Ovary (tissue), 9 donors: ENCODE measurements around the gene PTPRJ. TPM values are rescaled to one million over a fixed set of nuclear protein-coding genes. Genes with fewer than 3 reads are reported as not detected.

ENCODE experiments used
- DNase-seq, 5 donors: peaks; one replicate each; pipeline ENCODE4 v3.0.0-alpha.2; 2019 to 2020
- H3K27ac ChIP-seq, 2 donors: fragments of 200-600 bp; one replicate each; pipeline versions ENCODE4 v1.5.1 to v1.8.0; 2019 to 2022
- H3K27me3 ChIP-seq: fragments of 200-600 bp; one replicate; pipeline ENCODE4 v1.8.0; 2022
- H3K36me3 ChIP-seq: fragments of 200-600 bp; sonication (generic); one replicate; pipeline ENCODE4 v1.5.1; 2019
- H3K4me1 ChIP-seq: one replicate; pipeline ENCODE4 v1.8.1; 2013; ENCODE audit warnings: mild to moderate bottlenecking, moderate library complexity; ENCODE audit not compliant: insufficient read depth
- H3K4me3 ChIP-seq: fragments of 200-600 bp; sonication (generic); one replicate; pipeline ENCODE4 v1.5.1; 2017
- H3K9me3 ChIP-seq, 2 donors: fragments of 200-600 bp in 1 of 2; sonication (generic) in 1 of 2; one replicate each; pipeline versions ENCODE4 v1.5.1 to v1.8.1; 2013 to 2019; ENCODE audit warnings: mild to moderate bottlenecking in 1 of 2, moderate library complexity in 1 of 2
- CTCF ChIP-seq, 3 donors: fragments of 450-650 bp in 2 of 3; fragments of 200-600 bp in 1 of 3; IDR thresholded peaks; one replicate each; pipeline versions ENCODE4 v1.5.1 to v1.8.0; 2016 to 2022; ENCODE audit warnings: antibody characterized with exemption in 3 of 3, mild to moderate bottlenecking in 1 of 3
- EP300 ChIP-seq: sonication (generic); formaldehyde crosslinking; IDR thresholded peaks from one replicate; pipeline ENCODE4 v1.6.1; 2017; ENCODE audit warnings: antibody characterized with exemption
- POLR2A ChIP-seq: fragments of 450-650 bp; IDR thresholded peaks from one replicate; pipeline ENCODE4 v1.6.1; 2017; ENCODE audit warnings: antibody characterized with exemption, mild to moderate bottlenecking, moderate library complexity
- WGBS, 3 donors: extraction: QIAGEN DNeasy Blood & Tissue Kit in 1 of 3; methylation state at CpG; one replicate each; pipeline versions ENCODE4 v1.1.5 to v1.1.7; 2013 to 2017; 5-methylcytosine and 5-hydroxymethylcytosine counted together
- intact Hi-C, 4 donors: fragments of 100-400 bp; cut with DNase I; formaldehyde crosslinking; loops; one replicate each; pipeline versions ENCODE4 v1.11.0 to v1.15.1; 2022 to 2023
- polyA plus RNA-seq, 2 donors: library from polyadenylated mRNA; stranded (reverse); fragments of 200-250 nt in 1 of 2; fragments of 350-450 nt in 1 of 2; fragmentation: Illumina TruSeq in 1 of 2; extraction: RNeasy Lipid Tissue Mini Kit (QIAGEN cat#74804) in 1 of 2; gene quantifications; one replicate each; pipeline ENCODE4 v1.2.3, GENCODE V29; 2013 to 2014
- total RNA-seq, 7 donors: library from RNA; depleted of rRNA in 2 of 7; stranded (reverse); fragments of >200 nt in 2 of 7; fragmentation: NEBNext Ultra II Directional in 3 of 7; extraction: Animal tissue kit (Norgen Biotek cat#: 25700) in 3 of 7; gene quantifications; one replicate each; pipeline versions ENCODE4 v1.1.0 to v1.2.4, GENCODE V29; 2016 to 2023
- donor health status: DM: no; HTN: no; CAD: no; lungs with moderate emphysema.
- donor health status: DM: no; HTN: no; CAD: no.
- donor health status: Bipolar disorder and iron deficiency.
- donor health status: DM: yes; HTN: yes; CAD: no.
- donor health status: DM: no; HTN: no; CAD: no.
- donor health status: DM: yes; HTN: yes; CAD: no.

PTPRJ gene
- total and polyA plus RNA-seq, 9 donors: 1.6 to 16.1 (median 5.5) TPM

GRCh38 chr11:47995360-47995769, 15.0 kb downstream of the PTPRJ start:
- Histone ChIP-seq H3K27ac (no peak overlapping the region), H3K27me3 (no peaks in the 10 kb centered on the region), H3K36me3 (no peaks in the 10 kb centered on the region), H3K4me1 (no peaks in the 10 kb centered on the region), H3K4me3 (no peak overlapping the region), H3K9me3 (no peaks in the 10 kb centered on the region)
- TF ChIP-seq EP300 (no peak), POLR2A (no peak), CTCF (IDR thresholded peaks at IDR 0.05) (no peak)
- no peak for DNase-seq
- WGBS, 3 donors: 82 to 96% (median 92%) methylated on average over 4 of the region's 4 CpGs
- intact Hi-C loops: no loop called here

- WGBS, 3 donors: 78 to 87% (median 83%) methylated on average over 15 of the region's 15 CpGs
- H3K36me3 ChIP-seq: no peaks in the 10 kb centered on the region
- H3K9me3 ChIP-seq: no peaks in the 10 kb centered on the region
- no peaks in the 10 kb centered on the region for H3K27me3 ChIP-seq
- no peak for DNase-seq
- TF ChIP-seq POLR2A (no peak), CTCF (IDR thresholded peaks at IDR 0.05) (no peak), EP300 (no peak)
- H3K27ac ChIP-seq: no peak overlapping the region
- no peak overlapping the region for H3K4me3 ChIP-seq
- H3K4me1 ChIP-seq: no peaks in the 10 kb centered on the region
- intact Hi-C loops: no loop called here
These were observed 17.0 kb downstream of the PTPRJ start for GRCh38 chr11:47997063-47998053.

GRCh38 chr11:47998345-47998732, 18.0 kb downstream of the PTPRJ start:
- TF ChIP-seq CTCF (IDR thresholded peaks at IDR 0.05) (no peak), EP300 (no peak), POLR2A (no peak)
- Histone ChIP-seq H3K4me1 (no peaks in the 10 kb centered on the region), H3K36me3 (no peaks in the 10 kb centered on the region), H3K4me3 (no peak overlapping the region), H3K27ac (no peak overlapping the region), H3K9me3 (no peaks in the 10 kb centered on the region), H3K27me3 (no peaks in the 10 kb centered on the region)
- intact Hi-C loops: no loop called here
- WGBS, 3 donors: 93 to 98% (median 95%) methylated on average over 5 of the region's 5 CpGs
- no peak for DNase-seq

- no peak for DNase-seq
- 86 to 94% (median 86%) methylated on average over 2 of the region's 2 CpGs for WGBS, 3 donors
- Histone ChIP-seq H3K4me3 (no peak overlapping the region), H3K4me1 (no peaks in the 10 kb centered on the region), H3K36me3 (no peaks in the 10 kb centered on the region), H3K9me3 (no peaks in the 10 kb centered on the region), H3K27me3 (no peaks in the 10 kb centered on the region), H3K27ac (no peak overlapping the region)
- TF ChIP-seq EP300: no peak
- TF ChIP-seq CTCF (IDR thresholded peaks at IDR 0.05): no peak
- intact Hi-C loops: no loop called here
These were observed 18.5 kb downstream of the PTPRJ start for GRCh38 chr11:47998733-47999359.
